Measurements from ENCODE around the gene ODF4.

The ODF4 gene, protein sequence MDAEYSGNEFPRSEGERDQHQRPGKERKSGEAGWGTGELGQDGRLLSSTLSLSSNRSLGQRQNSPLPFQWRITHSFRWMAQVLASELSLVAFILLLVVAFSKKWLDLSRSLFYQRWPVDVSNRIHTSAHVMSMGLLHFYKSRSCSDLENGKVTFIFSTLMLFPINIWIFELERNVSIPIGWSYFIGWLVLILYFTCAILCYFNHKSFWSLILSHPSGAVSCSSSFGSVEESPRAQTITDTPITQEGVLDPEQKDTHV

GRCh38 chr17:8339540-8339939, at the start of gene ODF4:
Gene ODF4 (plus strand): TSS chr17:8339840. CDS start chr17:8340052, 212 bp downstream.
- Mint-ChIP-seq H3K4me1 (peaks cover 14% of the 10 kb centered on the region), H3K27ac (no peak within 1 kb of the TSS), H3K36me3 (ENCODE audit: low read depth) (no peaks in the 10 kb centered on the region), H3K27me3 (peaks cover 7% of the 10 kb centered on the region), H3K4me3 (no peak within 1 kb of the TSS), H3K9me3 (no peaks in the 10 kb centered on the region)
- DNase-seq = no peak
- ATAC-seq = no peak

GRCh38 chr17:8290043-8290442, 49.6 kb upstream of the ODF4 start:
- Mint-ChIP-seq H3K4me1 (peaks cover 30% of the 10 kb centered on the region), H3K4me3 (peak overlapping the region; percentile 93), H3K27ac (peak overlapping the region; percentile 49), H3K36me3 (ENCODE audit: low read depth) (peaks cover 5% of the 10 kb centered on the region), H3K9me3 (no peaks in the 10 kb centered on the region), H3K27me3 (no peaks in the 10 kb centered on the region)
- DNase-seq (no peak), ATAC-seq (no peak)

DNA sequence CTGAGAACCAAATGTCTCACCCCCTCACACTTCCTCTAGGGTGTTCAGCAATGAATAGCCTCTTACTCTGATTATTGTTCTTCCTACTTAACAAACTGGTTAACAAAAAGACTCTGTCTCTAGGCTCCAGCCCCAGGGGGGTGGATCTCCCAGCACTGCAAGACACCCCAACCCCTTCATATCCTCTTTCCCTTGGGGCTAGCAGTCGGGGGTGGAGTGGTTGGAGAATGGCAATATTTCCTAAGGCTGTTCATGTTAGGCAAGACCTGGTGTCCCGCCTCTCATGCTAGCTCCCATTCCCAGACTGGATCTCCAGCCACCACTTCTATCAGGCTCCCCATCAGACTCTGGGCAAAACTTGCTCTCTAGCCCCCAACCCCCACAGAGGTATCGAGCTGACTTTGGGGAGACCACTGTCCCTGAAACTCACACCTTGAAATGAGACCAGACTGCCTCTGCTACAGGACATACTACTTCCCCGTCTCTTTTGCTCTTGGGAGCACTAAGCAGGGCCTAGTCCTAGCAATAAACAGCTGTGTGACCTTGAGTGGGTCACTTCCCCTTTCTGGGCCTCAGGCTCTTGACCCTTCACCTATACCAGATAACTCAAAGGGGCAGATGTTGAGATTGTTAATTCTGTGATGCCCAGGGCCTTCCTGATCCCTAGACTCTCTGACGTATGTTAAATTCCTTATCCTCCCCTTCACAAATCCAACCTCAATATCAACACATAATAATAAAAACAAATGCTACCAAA, 46.8 kb upstream of the ODF4 start:
- no peaks in the 10 kb centered on the region for H3K27me3 Mint-ChIP-seq
- no peaks in the 10 kb centered on the region for H3K9me3 Mint-ChIP-seq
- H3K36me3 Mint-ChIP-seq (ENCODE audit: low read depth) = peaks cover 5% of the 10 kb centered on the region
- ATAC-seq (no peak), DNase-seq (no peak)
- no peak overlapping the region for H3K4me3 Mint-ChIP-seq
- peaks cover 35% of the 10 kb centered on the region for H3K4me1 Mint-ChIP-seq
- H3K27ac Mint-ChIP-seq = no peak overlapping the region

DNA sequence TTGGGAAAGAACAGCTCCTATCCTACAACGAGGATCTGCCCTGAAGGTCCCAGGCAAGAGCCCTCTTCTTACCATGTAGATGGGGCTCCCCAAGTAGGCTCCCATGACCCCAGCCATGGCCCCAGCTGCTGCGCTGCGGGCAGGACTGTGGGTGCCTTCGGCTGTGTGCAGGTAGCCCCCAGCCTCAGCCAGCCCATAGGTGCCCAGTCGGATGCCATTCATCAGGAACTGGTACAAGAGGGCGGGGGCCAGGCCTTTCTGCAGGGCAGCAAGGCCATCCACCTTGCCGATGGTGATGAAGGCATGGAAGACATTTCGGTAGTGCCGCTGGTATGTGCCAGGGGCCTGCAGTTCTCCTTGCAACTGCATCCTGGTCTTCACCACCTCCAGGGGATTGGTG, 45.3 kb upstream of the ODF4 start:
- peak overlapping the region; percentile 83 for H3K4me3 Mint-ChIP-seq
- no peak for DNase-seq
- peaks cover 27% of the 10 kb centered on the region for H3K4me1 Mint-ChIP-seq
- peak overlapping the region; percentile 84 for H3K27ac Mint-ChIP-seq
- ATAC-seq = no peak
- H3K36me3 Mint-ChIP-seq (ENCODE audit: low read depth) = peaks cover 5% of the 10 kb centered on the region
- no peaks in the 10 kb centered on the region for H3K27me3 Mint-ChIP-seq
- H3K9me3 Mint-ChIP-seq = no peaks in the 10 kb centered on the region

DNA sequence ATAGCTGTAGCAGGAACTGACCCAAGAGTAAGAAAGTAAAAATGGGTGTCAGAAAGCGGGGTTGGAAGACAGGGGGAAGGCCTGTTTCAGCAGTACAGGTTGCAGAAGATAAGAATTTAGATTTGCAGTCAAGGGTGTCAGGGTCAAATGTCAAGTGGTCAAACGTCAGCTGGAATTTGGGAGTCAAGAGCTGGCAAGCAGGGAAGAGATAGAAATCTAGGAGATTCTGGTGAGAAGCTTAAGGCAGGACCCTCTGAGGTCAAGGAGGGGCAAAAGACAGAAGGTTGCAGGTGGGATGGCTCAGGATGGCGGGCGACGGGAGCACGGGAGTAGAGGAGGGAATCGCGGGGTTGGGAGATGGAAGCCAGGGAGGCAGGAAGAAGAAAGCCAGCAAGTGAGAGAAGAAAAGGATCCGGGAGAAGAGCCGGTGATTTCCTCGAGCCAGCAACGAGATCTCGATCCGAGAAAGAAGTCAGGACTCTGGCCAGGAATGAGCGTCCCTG, 44.8 kb upstream of the ODF4 start:
- ATAC-seq = no peak

DNA sequence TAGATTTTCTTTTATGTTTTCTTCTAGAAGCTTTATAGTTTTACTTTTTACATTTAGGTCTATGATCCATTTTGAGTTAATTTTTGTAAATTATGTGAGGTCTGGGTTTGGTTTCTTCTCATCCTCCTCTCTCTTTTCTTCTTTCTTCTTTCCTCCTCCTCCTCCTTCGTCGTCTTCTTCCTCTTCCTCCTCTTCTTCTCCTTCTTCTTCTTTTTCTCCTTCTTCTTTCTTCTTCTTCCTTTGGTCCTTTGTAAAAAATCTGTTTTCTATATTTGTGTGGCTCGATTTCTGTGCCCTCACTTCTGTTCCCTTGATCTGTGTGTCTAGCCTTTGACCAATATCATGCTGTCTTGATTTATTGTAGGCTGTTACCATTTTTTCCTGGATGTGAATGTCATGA, 39.4 kb upstream of the ODF4 start:
- no peaks in the 10 kb centered on the region for H3K36me3 Mint-ChIP-seq (ENCODE audit: low read depth)
- DNase-seq = no peak
- ATAC-seq = no peak
- peaks cover 12% of the 10 kb centered on the region for H3K4me1 Mint-ChIP-seq
- H3K27ac Mint-ChIP-seq = no peak overlapping the region
- H3K9me3 Mint-ChIP-seq = no peaks in the 10 kb centered on the region
- H3K27me3 Mint-ChIP-seq = no peaks in the 10 kb centered on the region
- H3K4me3 Mint-ChIP-seq = no peak overlapping the region

More for the DNA sequence above, 44.8 kb upstream of the ODF4 start:
- Mint-ChIP-seq H3K9me3 (no peaks in the 10 kb centered on the region), H3K4me3 (peak overlapping the region; percentile 83), H3K27me3 (no peaks in the 10 kb centered on the region), H3K36me3 (ENCODE audit: low read depth) (peaks cover 5% of the 10 kb centered on the region), H3K4me1 (peaks cover 22% of the 10 kb centered on the region), H3K27ac (peak overlapping the region; percentile 84)
- no peak for DNase-seq

DNA sequence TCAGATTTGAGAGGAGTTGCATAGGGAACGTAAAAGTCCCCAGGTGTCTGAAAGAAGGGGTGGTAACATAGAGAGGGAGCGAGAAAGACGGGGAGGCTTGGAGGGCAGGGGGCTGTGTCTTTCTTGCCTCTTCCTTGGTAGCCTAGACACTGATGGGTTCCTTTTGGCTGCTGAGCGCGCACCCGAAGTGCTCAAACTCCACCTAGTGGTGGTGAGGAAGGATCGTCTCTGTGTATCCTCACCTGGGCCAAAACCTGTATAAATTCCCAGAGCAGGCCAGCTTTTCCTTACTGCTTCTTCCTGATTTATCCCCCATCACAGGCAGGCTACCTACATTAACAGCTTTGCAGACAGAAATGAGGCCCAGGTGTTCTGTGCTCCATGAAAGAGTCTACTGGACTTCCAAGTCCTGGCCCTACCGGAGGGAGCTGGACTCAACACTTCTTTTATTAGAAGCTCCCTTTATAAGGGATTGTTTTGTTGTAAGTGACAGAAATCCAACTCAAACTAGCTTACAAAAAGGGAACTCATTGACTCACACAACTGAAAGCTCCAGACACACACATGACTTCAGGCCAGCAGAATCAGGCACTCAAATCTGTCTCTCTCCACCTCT, 38.9 kb upstream of the ODF4 start:
- H3K4me1 Mint-ChIP-seq = peaks cover 10% of the 10 kb centered on the region
- no peaks in the 10 kb centered on the region for H3K27me3 Mint-ChIP-seq
- H3K36me3 Mint-ChIP-seq (ENCODE audit: low read depth) = no peaks in the 10 kb centered on the region
- H3K27ac Mint-ChIP-seq = no peak overlapping the region
- DNase-seq (peak; percentile 48), ATAC-seq (peak; percentile 92)
- no peaks in the 10 kb centered on the region for H3K9me3 Mint-ChIP-seq
- H3K4me3 Mint-ChIP-seq = no peak overlapping the region

DNA sequence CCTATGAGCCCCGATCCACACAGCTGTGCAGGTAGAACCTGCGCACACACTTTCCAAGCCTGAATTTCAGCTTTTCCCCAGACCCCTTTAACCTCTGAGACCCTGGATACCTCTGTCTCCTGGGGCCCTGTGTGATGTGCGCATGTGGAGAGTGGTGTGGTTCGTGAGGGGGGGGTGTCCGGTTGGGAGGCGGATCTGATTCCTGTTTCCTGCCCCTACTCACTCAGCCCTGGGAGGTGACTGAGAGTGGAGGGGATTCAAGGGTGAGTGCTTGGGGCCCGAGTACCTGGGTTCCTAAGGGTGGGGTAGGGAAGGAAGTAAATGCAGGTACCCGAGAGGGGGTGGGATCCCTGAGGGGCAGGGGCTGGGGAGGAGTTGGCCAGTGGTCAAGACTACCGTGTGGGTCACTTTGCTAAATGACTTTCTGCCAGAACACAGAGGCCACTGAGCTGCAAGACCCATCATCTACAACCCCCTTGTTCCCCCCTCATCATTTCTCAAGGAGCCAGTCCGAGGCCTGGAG, 29.0 kb upstream of the ODF4 start:
- H3K27ac Mint-ChIP-seq = no peak overlapping the region
- H3K27me3 Mint-ChIP-seq = peaks cover 9% of the 10 kb centered on the region
- no peak for DNase-seq
- no peaks in the 10 kb centered on the region for H3K4me1 Mint-ChIP-seq
- no peak for ATAC-seq
- no peak overlapping the region for H3K4me3 Mint-ChIP-seq
- H3K36me3 Mint-ChIP-seq (ENCODE audit: low read depth) = no peaks in the 10 kb centered on the region
- no peaks in the 10 kb centered on the region for H3K9me3 Mint-ChIP-seq

DNA sequence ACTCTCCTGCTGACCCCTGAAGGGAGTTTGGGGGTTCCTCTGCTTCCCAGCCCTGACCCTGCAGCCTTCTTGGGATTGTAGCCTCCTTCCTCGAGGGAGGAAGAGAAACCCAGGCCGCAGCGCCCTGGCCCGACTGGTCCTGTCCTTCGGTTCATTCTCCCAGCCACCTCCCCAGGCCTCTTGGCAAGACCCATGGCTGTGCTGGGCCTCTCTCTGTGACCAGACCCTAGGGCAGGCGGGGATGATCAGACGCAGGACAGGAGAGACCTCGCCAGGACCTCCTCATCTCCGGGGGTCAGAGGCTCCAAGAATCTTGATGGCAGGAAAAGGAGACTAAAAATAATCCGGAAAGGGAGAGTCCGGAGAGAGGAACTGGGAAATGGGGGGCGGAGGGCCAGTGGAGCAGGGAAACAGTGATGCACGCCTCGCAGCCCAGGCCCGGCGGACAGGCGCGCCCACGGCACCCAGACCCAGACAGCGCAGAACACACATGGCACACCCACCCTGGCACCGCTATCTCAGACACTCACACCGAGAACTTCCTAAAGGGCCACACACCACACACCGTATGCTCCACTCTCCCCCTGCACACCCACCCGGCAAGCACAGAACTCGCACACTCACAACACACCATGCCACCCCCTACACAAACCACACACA, 28.4 kb upstream of the ODF4 start:
- Mint-ChIP-seq H3K9me3 (no peaks in the 10 kb centered on the region), H3K4me1 (no peaks in the 10 kb centered on the region), H3K4me3 (no peak overlapping the region), H3K27ac (no peak overlapping the region), H3K27me3 (peaks cover 11% of the 10 kb centered on the region), H3K36me3 (ENCODE audit: low read depth) (no peaks in the 10 kb centered on the region)
- DNase-seq (no peak), ATAC-seq (no peak)

GRCh38 chr17:8312251-8312650, 27.4 kb upstream of the ODF4 start:
- no peak for DNase-seq
- peaks cover 11% of the 10 kb centered on the region for H3K27me3 Mint-ChIP-seq
- no peaks in the 10 kb centered on the region for H3K36me3 Mint-ChIP-seq (ENCODE audit: low read depth)
- H3K4me3 Mint-ChIP-seq = no peak overlapping the region
- no peak overlapping the region for H3K27ac Mint-ChIP-seq
- no peaks in the 10 kb centered on the region for H3K4me1 Mint-ChIP-seq
- no peak for ATAC-seq
- no peaks in the 10 kb centered on the region for H3K9me3 Mint-ChIP-seq

- ATAC-seq = no peak
- no peak overlapping the region for H3K4me3 Mint-ChIP-seq
- no peak overlapping the region for H3K27ac Mint-ChIP-seq
- peaks cover 11% of the 10 kb centered on the region for H3K27me3 Mint-ChIP-seq
- no peaks in the 10 kb centered on the region for H3K9me3 Mint-ChIP-seq
- DNase-seq = no peak
- H3K4me1 Mint-ChIP-seq = no peaks in the 10 kb centered on the region
- no peaks in the 10 kb centered on the region for H3K36me3 Mint-ChIP-seq (ENCODE audit: low read depth)
Measured at GRCh38 chr17:8312726-8313600, 26.7 kb upstream of the ODF4 start.

GRCh38 chr17:8314797-8315763, 24.6 kb upstream of the ODF4 start:
- H3K27ac Mint-ChIP-seq = no peak overlapping the region
- no peaks in the 10 kb centered on the region for H3K36me3 Mint-ChIP-seq (ENCODE audit: low read depth)
- H3K9me3 Mint-ChIP-seq = no peaks in the 10 kb centered on the region
- H3K4me3 Mint-ChIP-seq = no peak overlapping the region
- no peaks in the 10 kb centered on the region for H3K4me1 Mint-ChIP-seq
- peaks cover 11% of the 10 kb centered on the region for H3K27me3 Mint-ChIP-seq
- ATAC-seq (no peak), DNase-seq (no peak)

GRCh38 chr17:8315764-8316217, 23.8 kb upstream of the ODF4 start:
- Mint-ChIP-seq H3K4me3 (no peak overlapping the region), H3K9me3 (no peaks in the 10 kb centered on the region), H3K4me1 (no peaks in the 10 kb centered on the region), H3K27me3 (peaks cover 11% of the 10 kb centered on the region), H3K27ac (no peak overlapping the region), H3K36me3 (ENCODE audit: low read depth) (no peaks in the 10 kb centered on the region)
- DNase-seq (no peak), ATAC-seq (peak; percentile 7)

Measured in activated naive CD8-positive, alpha-beta T cell treated with anti-CD3 and anti-CD28 coated beads, Interleukin-2, amount 50 U/mL, for 24 hours (primary cell).